ENCODE data around the gene MKNK1. TPM values are rescaled to one million over a fixed set of nuclear protein-coding genes. Genes with fewer than 3 reads are reported as not detected.

MKNK1 gene
- total RNA-seq, 2 donors from 2014 or later: 19.9 to 28.5 TPM

- Histone ChIP-seq H3K4me3 (ENCODE audit: low read length) (no peak overlapping the region), H3K4me1 (ENCODE audit: control insufficient read depth, insufficient read depth, low read length) (peaks cover 4% of the 10 kb centered on the region), H3K9me3 (ENCODE audit: control insufficient read depth, low read length) (no peaks in the 10 kb centered on the region), H3K36me3 (ENCODE audit: control insufficient read depth, insufficient read depth, low read length) (peaks cover 22% of the 10 kb centered on the region), H3K27ac (ENCODE audit: low read depth, low read length) (no peak overlapping the region), H3K9ac (ENCODE audit: extremely low read depth, low read length, poor library complexity, severe bottlenecking) (no peak overlapping the region), H3K27me3 (ENCODE audit: control insufficient read depth, insufficient read depth, low read length, poor library complexity, severe bottlenecking) (no peaks in the 10 kb centered on the region)
- no peak overlapping the region for H3K4me3 Mint-ChIP-seq
- peaks cover 23% of the 10 kb centered on the region for H3K4me1 Mint-ChIP-seq
- no peaks in the 10 kb centered on the region for H3K27me3 Mint-ChIP-seq (ENCODE audit: insufficient read depth)
- H3K36me3 Mint-ChIP-seq (ENCODE audit: low read depth): peaks cover 41% of the 10 kb centered on the region
- no peak for DNase-seq
- no peaks in the 10 kb centered on the region for H3K9me3 Mint-ChIP-seq
- no peak for TF ChIP-seq CTCF (conservative IDR thresholded peaks at IDR 0.05)
- 94 to 95% methylated on average over 5 to 12 of the region's 12 CpGs for WGBS, 2 experiments (ENCODE audit: insufficient coverage in 1 of 2, insufficient read length in 1 of 2)
- no peak overlapping the region for H3K27ac Mint-ChIP-seq
These were observed 18.6 kb downstream of the MKNK1 start for GRCh38 chr1:46585312-46585938.

GRCh38 chr1:46583494-46583893 is 20.6 kb downstream of the MKNK1 start:
- no peaks in the 10 kb centered on the region for H3K9me3 ChIP-seq (ENCODE audit: control insufficient read depth, low read length)
- WGBS, 2 experiments (ENCODE audit: insufficient coverage in 1 of 2, insufficient read length in 1 of 2): 59 to 83% methylated on average over 2 to 5 of the region's 5 CpGs

GRCh38 chr1:46582972-46583371 is 21.1 kb downstream of the MKNK1 start:
- no peak overlapping the region for H3K27ac Mint-ChIP-seq
- no peak overlapping the region for H3K4me3 Mint-ChIP-seq
- no peaks in the 10 kb centered on the region for H3K9me3 ChIP-seq (ENCODE audit: control insufficient read depth, low read length)
- no peak overlapping the region for H3K4me3 ChIP-seq (ENCODE audit: low read length)
- no peak overlapping the region for H3K9ac ChIP-seq (ENCODE audit: extremely low read depth, low read length, poor library complexity, severe bottlenecking)
- peaks cover 41% of the 10 kb centered on the region for H3K36me3 Mint-ChIP-seq (ENCODE audit: low read depth)
- H3K27ac ChIP-seq (ENCODE audit: low read depth, low read length): no peak overlapping the region
- TF ChIP-seq CTCF (conservative IDR thresholded peaks at IDR 0.05): peak; percentile 15
- no peak for DNase-seq
- no peaks in the 10 kb centered on the region for H3K27me3 ChIP-seq (ENCODE audit: control insufficient read depth, insufficient read depth, low read length, poor library complexity, severe bottlenecking)
- H3K36me3 ChIP-seq (ENCODE audit: control insufficient read depth, insufficient read depth, low read length): peaks cover 36% of the 10 kb centered on the region
- no peaks in the 10 kb centered on the region for H3K27me3 Mint-ChIP-seq (ENCODE audit: insufficient read depth)
- peaks cover 4% of the 10 kb centered on the region for H3K4me1 ChIP-seq (ENCODE audit: control insufficient read depth, insufficient read depth, low read length)
- 77 to 83% methylated on average over 3 to 7 of the region's 7 CpGs for WGBS, 2 experiments (ENCODE audit: insufficient coverage in 1 of 2, insufficient read length in 1 of 2)
- no peaks in the 10 kb centered on the region for H3K9me3 Mint-ChIP-seq
- H3K4me1 Mint-ChIP-seq: peaks cover 23% of the 10 kb centered on the region

More at GRCh38 chr1:46583494-46583893, 20.6 kb downstream of the MKNK1 start:
- Mint-ChIP-seq H3K4me1 (peaks cover 23% of the 10 kb centered on the region), H3K27ac (no peak overlapping the region), H3K27me3 (ENCODE audit: insufficient read depth) (no peaks in the 10 kb centered on the region), H3K4me3 (no peak overlapping the region), H3K9me3 (no peaks in the 10 kb centered on the region), H3K36me3 (ENCODE audit: low read depth) (peaks cover 39% of the 10 kb centered on the region)
- Histone ChIP-seq H3K4me3 (ENCODE audit: low read length) (no peak overlapping the region), H3K36me3 (ENCODE audit: control insufficient read depth, insufficient read depth, low read length) (peaks cover 33% of the 10 kb centered on the region), H3K27me3 (ENCODE audit: control insufficient read depth, insufficient read depth, low read length, poor library complexity, severe bottlenecking) (no peaks in the 10 kb centered on the region), H3K9ac (ENCODE audit: extremely low read depth, low read length, poor library complexity, severe bottlenecking) (no peak overlapping the region), H3K4me1 (ENCODE audit: control insufficient read depth, insufficient read depth, low read length) (peaks cover 4% of the 10 kb centered on the region), H3K27ac (ENCODE audit: low read depth, low read length) (no peak overlapping the region)
- no peak for TF ChIP-seq CTCF (conservative IDR thresholded peaks at IDR 0.05)
- no peak for DNase-seq
